SK-N-SH treated with all-trans-retinoic acid at 6 μM for 48 hours (cell line): Measurements from ENCODE around the gene MPPED2.

ENCODE experiments used
- ATAC-seq: fragments of 200-7000 bp; cut with Tn5 transposase; 3 replicates; pipeline ENCODE4 v1.9.1; 2020; ENCODE audit warnings: mild to moderate bottlenecking, moderate library complexity
- ARNTL ChIP-seq: fragments of 450-650 bp; formaldehyde crosslinking; IDR thresholded peaks from 2 replicates; pipeline ENCODE4 v1.5.0; 2020; ENCODE audit warnings: low read depth, mild to moderate bottlenecking, moderate library complexity, borderline replicate concordance
- ESRRG ChIP-seq: fragments of 250-450 bp; sonication (Bioruptor Pico); IDR thresholded peaks from 2 replicates; pipeline ENCODE4 v1.6.1; 2021; ENCODE audit warnings: mild to moderate bottlenecking
- GLIS3 ChIP-seq: fragments of 250-450 bp; sonication (Bioruptor Pico); IDR thresholded peaks from 2 replicates; pipeline ENCODE4 v1.5.0; 2020; ENCODE audit warnings: mild to moderate bottlenecking, moderate library complexity
- ISL1 ChIP-seq: fragments of 250-450 bp; sonication (Bioruptor Pico); IDR thresholded peaks from 2 replicates; pipeline ENCODE4 v2.1.2; 2022; ENCODE audit warnings: mild to moderate bottlenecking, moderate library complexity
- POU6F1 ChIP-seq: fragments of 250-450 bp; sonication (Bioruptor Pico); IDR thresholded peaks from 2 replicates; pipeline ENCODE4 v1.8.0; 2021; ENCODE audit warnings: low read depth, mild to moderate bottlenecking, moderate library complexity, borderline replicate concordance
- RARB ChIP-seq: fragments of 250-450 bp; sonication (Bioruptor Pico); IDR thresholded peaks from 2 replicates; pipeline ENCODE4 v1.8.0; 2021; ENCODE audit warnings: mild to moderate bottlenecking, moderate library complexity
- SNAI2 ChIP-seq: fragments of 250-450 bp; sonication (Bioruptor Pico); IDR thresholded peaks from 2 replicates; pipeline ENCODE4 v1.5.0; 2020; ENCODE audit warnings: mild to moderate bottlenecking, moderate library complexity
- TCF4 ChIP-seq: fragments of 250-450 bp; sonication (Bioruptor Pico); IDR thresholded peaks from 2 replicates; pipeline ENCODE4 v1.8.0; 2021; ENCODE audit warnings: mild to moderate bottlenecking, moderate library complexity, borderline replicate concordance
- ZFP3 ChIP-seq: fragments of 250-450 bp; sonication (Bioruptor Pico); IDR thresholded peaks from 2 replicates; pipeline ENCODE4 v1.5.0; 2020; ENCODE audit warnings: mild to moderate bottlenecking, moderate library complexity
- ZFP30 ChIP-seq: fragments of 450-650 bp; formaldehyde crosslinking; IDR thresholded peaks from 2 replicates; pipeline ENCODE4 v1.5.0; 2022; ENCODE audit warnings: mild to moderate bottlenecking, moderate library complexity
- ZNF70 ChIP-seq: fragments of 450-650 bp; formaldehyde crosslinking; IDR thresholded peaks from 2 replicates; pipeline ENCODE4 v1.5.0; 2020; ENCODE audit warnings: mild to moderate bottlenecking, moderate library complexity
- ZNF8 ChIP-seq: fragments of 450-650 bp; formaldehyde crosslinking; IDR thresholded peaks from 2 replicates; pipeline ENCODE4 v1.5.0; 2020; ENCODE audit warnings: mild to moderate bottlenecking, moderate library complexity
- TF ChIP-seq, protein P1 (sequence below): fragments of 250-450 bp; sonication (Bioruptor Pico); IDR thresholded peaks from 2 replicates; pipeline ENCODE4 v1.5.1; 2021; ENCODE audit warnings: mild to moderate bottlenecking, moderate library complexity
- TF ChIP-seq, protein P2 (sequence below): fragments of 250-450 bp; sonication (Bioruptor Pico); IDR thresholded peaks from 2 replicates; pipeline ENCODE4 v1.5.1; 2020; ENCODE audit warnings: low read depth, mild to moderate bottlenecking, moderate library complexity
- TF ChIP-seq, protein P3 (sequence below): fragments of 250-450 bp; sonication (Bioruptor Pico); IDR thresholded peaks from 2 replicates; pipeline ENCODE4 v1.5.0; 2020; ENCODE audit warnings: mild to moderate bottlenecking, moderate library complexity
- TF ChIP-seq, protein P4 (sequence below): fragments of 250-450 bp; sonication (Bioruptor Pico); IDR thresholded peaks from 2 replicates; pipeline ENCODE4 v1.8.0; 2020; ENCODE audit warnings: mild to moderate bottlenecking, moderate library complexity, borderline replicate concordance

Gene MPPED2

GRCh38 chr11:30566482-30566881 is 19.7 kb downstream of the MPPED2 start:
- no peak for ATAC-seq
- TF ChIP-seq, protein P1, sequence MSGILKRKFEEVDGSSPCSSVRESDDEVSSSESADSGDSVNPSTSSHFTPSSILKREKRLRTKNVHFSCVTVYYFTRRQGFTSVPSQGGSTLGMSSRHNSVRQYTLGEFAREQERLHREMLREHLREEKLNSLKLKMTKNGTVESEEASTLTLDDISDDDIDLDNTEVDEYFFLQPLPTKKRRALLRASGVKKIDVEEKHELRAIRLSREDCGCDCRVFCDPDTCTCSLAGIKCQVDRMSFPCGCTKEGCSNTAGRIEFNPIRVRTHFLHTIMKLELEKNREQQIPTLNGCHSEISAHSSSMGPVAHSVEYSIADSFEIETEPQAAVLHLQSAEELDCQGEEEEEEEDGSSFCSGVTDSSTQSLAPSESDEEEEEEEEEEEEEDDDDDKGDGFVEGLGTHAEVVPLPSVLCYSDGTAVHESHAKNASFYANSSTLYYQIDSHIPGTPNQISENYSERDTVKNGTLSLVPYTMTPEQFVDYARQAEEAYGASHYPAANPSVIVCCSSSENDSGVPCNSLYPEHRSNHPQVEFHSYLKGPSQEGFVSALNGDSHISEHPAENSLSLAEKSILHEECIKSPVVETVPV: no peak
- TF ChIP-seq, protein P2, sequence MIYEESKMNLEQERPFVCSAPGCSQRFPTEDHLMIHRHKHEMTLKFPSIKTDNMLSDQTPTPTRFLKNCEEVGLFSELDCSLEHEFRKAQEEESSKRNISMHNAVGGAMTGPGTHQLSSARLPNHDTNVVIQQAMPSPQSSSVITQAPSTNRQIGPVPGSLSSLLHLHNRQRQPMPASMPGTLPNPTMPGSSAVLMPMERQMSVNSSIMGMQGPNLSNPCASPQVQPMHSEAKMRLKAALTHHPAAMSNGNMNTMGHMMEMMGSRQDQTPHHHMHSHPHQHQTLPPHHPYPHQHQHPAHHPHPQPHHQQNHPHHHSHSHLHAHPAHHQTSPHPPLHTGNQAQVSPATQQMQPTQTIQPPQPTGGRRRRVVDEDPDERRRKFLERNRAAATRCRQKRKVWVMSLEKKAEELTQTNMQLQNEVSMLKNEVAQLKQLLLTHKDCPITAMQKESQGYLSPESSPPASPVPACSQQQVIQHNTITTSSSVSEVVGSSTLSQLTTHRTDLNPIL (CRISPR knock-in tag): no peak
- TF ChIP-seq, protein P3, sequence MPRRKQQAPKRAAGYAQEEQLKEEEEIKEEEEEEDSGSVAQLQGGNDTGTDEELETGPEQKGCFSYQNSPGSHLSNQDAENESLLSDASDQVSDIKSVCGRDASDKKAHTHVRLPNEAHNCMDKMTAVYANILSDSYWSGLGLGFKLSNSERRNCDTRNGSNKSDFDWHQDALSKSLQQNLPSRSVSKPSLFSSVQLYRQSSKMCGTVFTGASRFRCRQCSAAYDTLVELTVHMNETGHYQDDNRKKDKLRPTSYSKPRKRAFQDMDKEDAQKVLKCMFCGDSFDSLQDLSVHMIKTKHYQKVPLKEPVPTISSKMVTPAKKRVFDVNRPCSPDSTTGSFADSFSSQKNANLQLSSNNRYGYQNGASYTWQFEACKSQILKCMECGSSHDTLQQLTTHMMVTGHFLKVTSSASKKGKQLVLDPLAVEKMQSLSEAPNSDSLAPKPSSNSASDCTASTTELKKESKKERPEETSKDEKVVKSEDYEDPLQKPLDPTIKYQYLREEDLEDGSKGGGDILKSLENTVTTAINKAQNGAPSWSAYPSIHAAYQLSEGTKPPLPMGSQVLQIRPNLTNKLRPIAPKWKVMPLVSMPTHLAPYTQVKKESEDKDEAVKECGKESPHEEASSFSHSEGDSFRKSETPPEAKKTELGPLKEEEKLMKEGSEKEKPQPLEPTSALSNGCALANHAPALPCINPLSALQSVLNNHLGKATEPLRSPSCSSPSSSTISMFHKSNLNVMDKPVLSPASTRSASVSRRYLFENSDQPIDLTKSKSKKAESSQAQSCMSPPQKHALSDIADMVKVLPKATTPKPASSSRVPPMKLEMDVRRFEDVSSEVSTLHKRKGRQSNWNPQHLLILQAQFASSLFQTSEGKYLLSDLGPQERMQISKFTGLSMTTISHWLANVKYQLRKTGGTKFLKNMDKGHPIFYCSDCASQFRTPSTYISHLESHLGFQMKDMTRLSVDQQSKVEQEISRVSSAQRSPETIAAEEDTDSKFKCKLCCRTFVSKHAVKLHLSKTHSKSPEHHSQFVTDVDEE (CRISPR knock-in tag): no peak
- TF ChIP-seq RARB: no peak
- no peak for TF ChIP-seq GLIS3 (CRISPR knock-in tag)
- TF ChIP-seq POU6F1 (CRISPR knock-in tag): no peak
- no peak for TF ChIP-seq SNAI2
- TF ChIP-seq, protein P4, sequence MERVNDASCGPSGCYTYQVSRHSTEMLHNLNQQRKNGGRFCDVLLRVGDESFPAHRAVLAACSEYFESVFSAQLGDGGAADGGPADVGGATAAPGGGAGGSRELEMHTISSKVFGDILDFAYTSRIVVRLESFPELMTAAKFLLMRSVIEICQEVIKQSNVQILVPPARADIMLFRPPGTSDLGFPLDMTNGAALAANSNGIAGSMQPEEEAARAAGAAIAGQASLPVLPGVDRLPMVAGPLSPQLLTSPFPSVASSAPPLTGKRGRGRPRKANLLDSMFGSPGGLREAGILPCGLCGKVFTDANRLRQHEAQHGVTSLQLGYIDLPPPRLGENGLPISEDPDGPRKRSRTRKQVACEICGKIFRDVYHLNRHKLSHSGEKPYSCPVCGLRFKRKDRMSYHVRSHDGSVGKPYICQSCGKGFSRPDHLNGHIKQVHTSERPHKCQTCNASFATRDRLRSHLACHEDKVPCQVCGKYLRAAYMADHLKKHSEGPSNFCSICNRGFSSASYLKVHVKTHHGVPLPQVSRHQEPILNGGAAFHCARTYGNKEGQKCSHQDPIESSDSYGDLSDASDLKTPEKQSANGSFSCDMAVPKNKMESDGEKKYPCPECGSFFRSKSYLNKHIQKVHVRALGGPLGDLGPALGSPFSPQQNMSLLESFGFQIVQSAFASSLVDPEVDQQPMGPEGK (CRISPR knock-in tag): no peak
- TF ChIP-seq ZFP3 (CRISPR knock-in tag): no peak
- no peak for TF ChIP-seq ESRRG

GRCh38 chr11:30565027-30565426 is 21.1 kb downstream of the MPPED2 start:
- ATAC-seq: no peak
- TF ChIP-seq TCF4 (CRISPR knock-in tag) (no peak), ISL1 (CRISPR knock-in tag) (no peak), ZNF8 (CRISPR knock-in tag) (no peak), ARNTL (CRISPR knock-in tag) (no peak), ZFP30 (CRISPR knock-in tag) (no peak), GLIS3 (CRISPR knock-in tag) (no peak), ZNF70 (no peak), RARB (no peak), ESRRG (no peak)
- TF ChIP-seq, protein P1: no peak

- TF ChIP-seq RARB: no peak
- TF ChIP-seq ISL1 (CRISPR knock-in tag): no peak
- no peak for TF ChIP-seq ZNF70
- TF ChIP-seq TCF4 (CRISPR knock-in tag): no peak
- TF ChIP-seq ZFP3 (CRISPR knock-in tag): no peak
- no peak for TF ChIP-seq ESRRG
- no peak for ATAC-seq
Observed at GRCh38 chr11:30561691-30562415, 24.3 kb downstream of the MPPED2 start.
